HG02885 (cell line): ENCODE results near the gene SLC2A2.

ENCODE experiments used
- ATAC-seq: cut with Tn5 transposase; IDR thresholded peaks from one replicate; pipeline ENCODE4 v1.9.1; 2021; ENCODE audit warnings: mild to moderate bottlenecking; ENCODE audit not compliant: unreplicated experiment, poor library complexity

The SLC2A2 gene

GRCh38 chr3:171026597-171027293, at the start of gene SLC2A2:
Gene SLC2A2, minus strand, starts transcription at chr3:171026720. Its CDS starts 50 bp downstream, at chr3:171026670.
- ATAC-seq: no peak

GRCh38 chr3:171072432-171072831, 45.9 kb upstream of the SLC2A2 start:
- ATAC-seq: no peak

GRCh38 chr3:171068658-171069057, 42.1 kb upstream of the SLC2A2 start:
- ATAC-seq: no peak

- ATAC-seq: no peak
These were observed 39.7 kb upstream of the SLC2A2 start for GRCh38 chr3:171066206-171066605.

GRCh38 chr3:171065732-171066131, 39.2 kb upstream of the SLC2A2 start:
- ATAC-seq: no peak

- ATAC-seq: no peak
These were observed 37.9 kb upstream of the SLC2A2 start for GRCh38 chr3:171064461-171064860.

GRCh38 chr3:171061749-171062148, 35.2 kb upstream of the SLC2A2 start:
- ATAC-seq: no peak

- ATAC-seq: no peak
These were observed 33.5 kb upstream of the SLC2A2 start for GRCh38 chr3:171059978-171060377.

- no peak for ATAC-seq
These were observed 32.5 kb upstream of the SLC2A2 start for GRCh38 chr3:171058873-171059603.

- no peak for ATAC-seq
These were observed 31.5 kb upstream of the SLC2A2 start for GRCh38 chr3:171058058-171058457.

- no peak for ATAC-seq
These were observed 30.6 kb upstream of the SLC2A2 start for GRCh38 chr3:171057072-171057471.

- ATAC-seq: no peak
These were observed 30.0 kb upstream of the SLC2A2 start for GRCh38 chr3:171056528-171056927.

GRCh38 chr3:171055336-171056178, 29.0 kb upstream of the SLC2A2 start:
- ATAC-seq: no peak

GRCh38 chr3:171054921-171055320, 28.4 kb upstream of the SLC2A2 start:
- ATAC-seq: no peak

GRCh38 chr3:171054231-171054630, 27.7 kb upstream of the SLC2A2 start:
- no peak for ATAC-seq

GRCh38 chr3:171049861-171050444, 23.4 kb upstream of the SLC2A2 start:
- peak; percentile 96 for ATAC-seq

- ATAC-seq: no peak
These were observed 20.2 kb upstream of the SLC2A2 start for GRCh38 chr3:171046760-171047159.

GRCh38 chr3:171044835-171045793, 18.6 kb upstream of the SLC2A2 start:
- ATAC-seq: no peak

- no peak for ATAC-seq
These were observed 17.9 kb upstream of the SLC2A2 start for GRCh38 chr3:171044384-171044783.
